ENCODE results near the gene FASN.

FASN gene

GRCh38 chr17:82129095-82129494 is 31.1 kb upstream of the FASN start:
- H3K4me3 ChIP-seq (ENCODE audit: low read length) = no peak overlapping the region
- no peak for DNase-seq (ENCODE audit: low read depth)
- TF ChIP-seq CTCF (IDR thresholded peaks at IDR 0.05; ENCODE audit: insufficient read depth, low read depth, low read length, missing control alignments) = no peak

- no peak for DNase-seq (ENCODE audit: low read depth)
- no peak for TF ChIP-seq CTCF (IDR thresholded peaks at IDR 0.05; ENCODE audit: insufficient read depth, low read depth, low read length, missing control alignments)
Measured at GRCh38 chr17:82128287-82128686, 30.3 kb upstream of the FASN start.

GRCh38 chr17:82127704-82128103 is 29.7 kb upstream of the FASN start:
- DNase-seq (ENCODE audit: low read depth) = no peak

More at GRCh38 chr17:82128287-82128686, 30.3 kb upstream of the FASN start:
- H3K4me3 ChIP-seq (ENCODE audit: low read length) = no peak overlapping the region

GRCh38 chr17:82127315-82127595 is 29.2 kb upstream of the FASN start:
- no peak for DNase-seq (ENCODE audit: low read depth)
- H3K4me3 ChIP-seq (ENCODE audit: low read length) = no peak overlapping the region
- TF ChIP-seq CTCF (IDR thresholded peaks at IDR 0.05; ENCODE audit: insufficient read depth, low read depth, low read length, missing control alignments) = no peak

More at GRCh38 chr17:82127704-82128103, 29.7 kb upstream of the FASN start:
- no peak for TF ChIP-seq CTCF (IDR thresholded peaks at IDR 0.05; ENCODE audit: insufficient read depth, low read depth, low read length, missing control alignments)
- H3K4me3 ChIP-seq (ENCODE audit: low read length) = no peak overlapping the region

GRCh38 chr17:82126556-82127314 is 28.7 kb upstream of the FASN start:
- TF ChIP-seq CTCF (IDR thresholded peaks at IDR 0.05; ENCODE audit: insufficient read depth, low read depth, low read length, missing control alignments) = no peak
- DNase-seq (ENCODE audit: low read depth) = no peak
- H3K4me3 ChIP-seq (ENCODE audit: low read length) = no peak overlapping the region

- no peak for DNase-seq (ENCODE audit: low read depth)
- no peak for TF ChIP-seq CTCF (IDR thresholded peaks at IDR 0.05; ENCODE audit: insufficient read depth, low read depth, low read length, missing control alignments)
Measured at GRCh38 chr17:82124101-82124500, 26.1 kb upstream of the FASN start.

More at GRCh38 chr17:82124101-82124500, 26.1 kb upstream of the FASN start:
- H3K4me3 ChIP-seq (ENCODE audit: low read length) = no peak overlapping the region

All from epithelial cell of esophagus (primary cell).